ENCODE measurements around the gene DENR.

- no peak for TF ChIP-seq CTCF (conservative IDR thresholded peaks at IDR 0.05; ENCODE audit: low read length)
- no peak for TF ChIP-seq EZH2phosphoT487 (IDR thresholded peaks at IDR 0.05; ENCODE audit: borderline replicate concordance, low read depth, low read length)
Observed at GRCh38 chr12:122721057-122721545, 31.5 kb upstream of the DENR start.

Data from OCI-LY7 (cell line).